GM12873 (cell line): ENCODE data around the gene ACHE.
A peak's percentile ranks its signal among the peaks of the same experiment; 100 is the strongest.

Experiments used
- TF ChIP-seq, protein P1 (sequence below): IDR thresholded peaks from 2 replicates; pipeline ENCODE4 v1.5.1; 2012; ENCODE audit warnings: low read depth, mild to moderate bottlenecking, moderate library complexity, low read length, control low read depth; ENCODE audit not compliant: insufficient read depth; ENCODE audit errors: missing control alignments

ACHE gene

DNA sequence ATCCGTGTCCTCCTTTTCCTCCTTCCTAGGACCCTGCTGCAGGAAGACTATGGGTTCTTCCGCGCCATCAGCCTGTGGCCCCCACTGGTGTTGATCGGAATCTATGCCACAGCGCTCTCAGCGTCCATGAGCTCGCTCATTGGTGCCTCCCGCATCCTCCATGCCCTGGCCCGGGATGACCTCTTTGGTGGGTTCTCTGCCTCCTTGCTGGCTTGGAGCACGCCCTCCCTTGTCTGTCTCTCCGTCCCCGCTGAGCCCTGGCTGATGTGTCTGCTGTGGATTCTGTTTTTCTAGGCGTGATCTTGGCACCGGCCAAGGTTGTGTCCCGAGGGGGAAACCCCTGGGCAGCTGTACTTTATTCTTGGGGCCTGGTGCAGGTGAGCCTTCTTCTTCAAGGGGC, 35.8 kb downstream of the ACHE start:
- TF ChIP-seq, protein P1, sequence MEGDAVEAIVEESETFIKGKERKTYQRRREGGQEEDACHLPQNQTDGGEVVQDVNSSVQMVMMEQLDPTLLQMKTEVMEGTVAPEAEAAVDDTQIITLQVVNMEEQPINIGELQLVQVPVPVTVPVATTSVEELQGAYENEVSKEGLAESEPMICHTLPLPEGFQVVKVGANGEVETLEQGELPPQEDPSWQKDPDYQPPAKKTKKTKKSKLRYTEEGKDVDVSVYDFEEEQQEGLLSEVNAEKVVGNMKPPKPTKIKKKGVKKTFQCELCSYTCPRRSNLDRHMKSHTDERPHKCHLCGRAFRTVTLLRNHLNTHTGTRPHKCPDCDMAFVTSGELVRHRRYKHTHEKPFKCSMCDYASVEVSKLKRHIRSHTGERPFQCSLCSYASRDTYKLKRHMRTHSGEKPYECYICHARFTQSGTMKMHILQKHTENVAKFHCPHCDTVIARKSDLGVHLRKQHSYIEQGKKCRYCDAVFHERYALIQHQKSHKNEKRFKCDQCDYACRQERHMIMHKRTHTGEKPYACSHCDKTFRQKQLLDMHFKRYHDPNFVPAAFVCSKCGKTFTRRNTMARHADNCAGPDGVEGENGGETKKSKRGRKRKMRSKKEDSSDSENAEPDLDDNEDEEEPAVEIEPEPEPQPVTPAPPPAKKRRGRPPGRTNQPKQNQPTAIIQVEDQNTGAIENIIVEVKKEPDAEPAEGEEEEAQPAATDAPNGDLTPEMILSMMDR, result no peak

DNA sequence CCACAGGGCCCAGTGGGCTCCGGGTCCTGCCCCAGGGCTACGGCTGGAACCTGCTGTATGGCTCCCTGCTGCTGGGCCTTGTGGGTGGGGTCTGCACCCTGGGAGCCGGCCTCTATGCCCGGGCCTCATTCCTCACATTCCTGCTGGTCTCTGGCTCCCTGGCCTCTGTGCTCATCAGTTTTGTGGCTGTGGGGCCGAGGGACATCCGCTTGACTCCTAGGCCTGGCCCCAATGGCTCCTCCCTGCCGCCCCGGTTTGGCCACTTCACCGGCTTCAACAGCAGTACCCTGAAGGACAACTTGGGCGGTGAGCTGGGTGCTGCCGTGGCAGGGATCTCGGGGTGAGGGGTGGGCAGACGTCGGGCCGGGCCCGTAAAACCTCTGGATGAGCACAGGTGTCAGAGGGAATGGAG, 38.8 kb downstream of the ACHE start:
- TF ChIP-seq, protein P1, result no peak

DNA sequence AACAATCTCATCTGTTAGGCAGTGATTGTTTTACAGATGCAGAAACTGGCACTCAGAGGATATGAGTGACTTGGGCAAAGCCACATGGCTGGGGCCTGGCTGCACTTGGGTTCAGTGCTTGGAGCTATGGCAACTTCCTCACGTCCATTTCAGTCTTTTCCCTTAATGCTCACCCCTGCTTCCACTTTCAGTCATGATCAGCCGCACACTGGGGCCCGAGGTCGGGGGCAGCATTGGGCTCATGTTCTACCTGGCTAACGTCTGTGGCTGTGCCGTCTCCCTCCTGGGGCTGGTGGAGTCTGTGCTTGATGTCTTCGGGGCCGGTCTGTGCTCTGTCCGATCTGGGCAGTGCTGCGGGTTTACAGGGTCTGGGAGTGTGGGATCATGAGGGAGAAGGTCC, 40.2 kb downstream of the ACHE start:
- TF ChIP-seq, protein P1, result no peak

DNA sequence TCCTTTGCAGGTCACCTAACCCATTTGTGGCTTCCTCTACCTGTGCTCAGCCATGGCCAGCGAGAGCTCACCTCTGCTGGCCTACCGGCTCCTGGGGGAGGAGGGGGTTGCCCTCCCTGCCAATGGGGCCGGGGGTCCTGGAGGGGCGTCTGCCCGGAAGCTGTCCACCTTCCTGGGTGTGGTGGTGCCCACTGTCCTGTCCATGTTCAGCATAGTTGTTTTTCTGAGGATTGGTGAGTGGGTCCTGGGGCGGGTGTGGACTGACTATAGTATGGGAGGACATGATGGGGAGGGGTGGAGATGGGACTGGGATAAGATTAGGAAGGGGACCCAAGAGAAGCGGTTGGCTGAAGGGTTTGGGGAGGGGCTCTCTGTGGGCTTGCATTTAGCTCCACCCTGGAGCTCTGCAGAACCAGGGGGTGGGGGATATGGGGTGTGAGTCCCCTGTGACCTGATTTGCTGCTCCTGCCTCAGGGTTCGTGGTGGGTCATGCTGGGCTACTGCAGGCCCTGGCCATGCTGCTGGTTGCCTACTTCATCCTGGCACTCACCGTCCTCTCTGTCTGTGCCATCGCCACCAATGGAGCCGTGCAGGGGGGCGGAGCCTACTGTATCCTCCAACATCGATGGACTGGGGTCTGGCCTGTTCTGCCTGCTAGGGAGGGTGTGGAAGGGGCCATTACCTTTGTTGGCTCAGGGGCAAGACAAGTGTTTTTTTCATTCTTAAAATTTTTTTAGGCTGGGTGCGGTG, 41.4 kb downstream of the ACHE start:
- TF ChIP-seq, protein P1, result no peak

DNA sequence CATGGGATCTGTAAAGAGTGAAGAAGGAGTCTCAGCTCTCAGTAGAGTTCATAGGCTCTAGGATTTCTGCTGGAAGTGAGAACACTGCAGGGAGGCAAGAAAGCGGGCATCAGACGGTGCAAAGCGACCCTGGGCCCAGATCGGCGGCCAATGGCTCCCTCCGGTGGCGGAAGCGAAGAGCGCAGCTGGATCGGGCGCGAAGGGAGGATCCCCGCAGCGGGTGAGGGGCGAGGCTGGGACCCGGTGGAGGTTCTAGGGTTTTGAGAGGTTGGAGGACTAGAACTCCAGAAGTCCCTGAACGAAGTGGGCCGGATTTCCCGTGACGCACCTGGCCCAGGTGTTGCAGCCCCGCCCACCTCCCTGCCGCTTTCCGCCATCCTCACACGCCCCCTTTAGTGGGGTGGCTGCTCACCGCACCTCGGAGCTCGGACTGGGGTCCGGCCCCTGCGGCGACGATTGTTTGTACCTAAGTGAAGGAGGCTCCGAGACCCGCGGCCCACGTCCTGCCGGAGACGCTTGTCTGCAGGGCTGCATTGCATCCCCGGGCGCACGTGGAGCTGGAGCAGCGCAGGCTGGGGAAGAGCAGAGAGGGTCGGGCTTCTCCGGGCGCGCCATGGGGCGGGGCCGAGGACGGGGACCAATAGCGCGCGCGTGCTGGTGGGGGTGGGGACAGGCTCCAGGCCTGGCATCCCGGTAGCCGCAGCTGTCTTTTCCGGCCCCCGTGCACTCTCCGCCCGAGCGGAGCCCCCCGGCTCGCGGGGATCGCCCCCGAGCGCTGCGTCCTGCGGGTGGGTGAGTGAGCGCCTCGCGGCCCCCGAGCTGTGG, 43.4 kb downstream of the ACHE start, which contains the start of gene SLC12A9:
SLC12A9 (plus strand) TSS at position 666 of the 825 bp plus-strand sequence. CDS start 1,485 bp downstream, outside the sequence.
- TF ChIP-seq, protein P1, result peak; percentile 93

DNA sequence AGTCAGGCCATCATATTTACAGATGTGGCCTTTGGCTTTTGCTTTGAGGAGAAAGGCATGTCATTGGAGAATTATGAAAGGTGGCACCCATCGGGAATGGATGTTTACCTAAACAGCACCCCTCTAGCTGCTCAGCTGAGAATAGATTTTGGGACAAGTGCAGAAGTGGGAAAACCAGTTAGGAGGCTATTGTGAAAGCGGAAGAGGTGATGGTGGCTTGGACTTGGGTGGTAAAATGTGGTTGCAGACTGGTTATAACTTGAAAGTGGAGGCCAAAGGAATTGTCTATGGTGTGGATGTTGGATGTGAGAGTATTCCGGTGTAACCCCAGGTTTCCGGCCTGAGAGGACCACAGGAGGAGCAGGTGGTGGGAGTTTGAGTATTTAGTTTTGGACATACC, 48.3 kb downstream of the ACHE start:
- TF ChIP-seq, protein P1, result no peak

DNA sequence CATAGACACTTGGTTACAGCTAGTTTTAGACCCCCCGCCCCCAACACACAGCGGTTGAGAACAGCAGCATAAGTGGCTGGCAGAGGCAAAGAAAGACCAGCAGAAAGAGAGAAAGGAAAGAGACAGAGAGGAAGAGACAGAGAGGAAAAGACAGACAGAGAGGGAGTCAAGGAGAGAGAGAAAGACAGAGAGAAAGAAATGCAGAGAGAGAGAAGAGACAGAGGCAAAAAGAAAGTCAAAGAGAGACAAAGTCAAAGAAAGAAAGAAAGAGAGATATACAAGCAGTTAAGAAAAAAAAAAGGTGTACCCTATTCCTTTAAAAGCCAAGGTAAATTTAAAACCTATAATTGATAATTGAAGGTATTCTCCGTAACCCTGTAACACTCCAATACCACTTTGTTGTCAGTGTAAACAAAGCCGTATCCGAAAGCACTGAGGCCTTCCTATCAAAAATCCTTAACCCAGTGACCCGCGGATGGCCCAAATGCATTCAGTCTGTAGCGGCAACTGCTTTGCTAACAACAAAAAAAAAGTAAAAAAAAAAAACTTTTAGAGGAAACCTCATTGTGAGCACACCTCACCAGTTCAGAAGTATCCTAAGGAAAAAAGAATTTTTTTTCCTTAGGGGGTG, 55.1 kb downstream of the ACHE start:
- TF ChIP-seq, protein P1, result no peak
